Ramos (cell line): Measurements from ENCODE around the gene ALDH1A3.

Experiments
- in situ Hi-C: fragments of 300-500 bp; cut with MboI; formaldehyde crosslinking; loops from one replicate; pipeline ENCODE4 v1.14.3; 2022; ENCODE audit warnings: low sequenced_read_pairs; ENCODE audit not compliant: unreplicated experiment

Gene ALDH1A3

GRCh38 chr15:100922192-100923040, 42.8 kb downstream of the ALDH1A3 start:
- in situ Hi-C loops = loop anchor here (25.0 kb wide), 1 partner anchor 340 kb away; the partner anchor contains the start of gene CHSY1

GRCh38 chr15:100923076-100923475, 43.4 kb downstream of the ALDH1A3 start:
- in situ Hi-C loops = loop anchor here (25.0 kb wide), 1 partner anchor 339 kb away; the partner anchor contains the start of gene CHSY1

GRCh38 chr15:100923902-100924301, 44.3 kb downstream of the ALDH1A3 start:
- in situ Hi-C loops = loop anchor here (25.0 kb wide), 1 partner anchor 338 kb away; the partner anchor contains the start of gene CHSY1

- in situ Hi-C loops = loop anchor here (25.0 kb wide), 1 partner anchor 338 kb away; the partner anchor contains the start of gene CHSY1
Observed at GRCh38 chr15:100924436-100924835, 44.8 kb downstream of the ALDH1A3 start.

GRCh38 chr15:100925480-100925879, 45.8 kb downstream of the ALDH1A3 start:
- in situ Hi-C loops = no loop called here

- in situ Hi-C loops = no loop called here
Observed at GRCh38 chr15:100926258-100926657, 46.6 kb downstream of the ALDH1A3 start.

- in situ Hi-C loops = no loop called here
Observed at GRCh38 chr15:100926971-100927756, 47.5 kb downstream of the ALDH1A3 start.

- in situ Hi-C loops = no loop called here
Observed at GRCh38 chr15:100928632-100929280, 49.1 kb downstream of the ALDH1A3 start.

- in situ Hi-C loops = no loop called here
Observed at GRCh38 chr15:100929641-100930042, 50.0 kb downstream of the ALDH1A3 start.

GRCh38 chr15:100930306-100930848, 50.7 kb downstream of the ALDH1A3 start:
- in situ Hi-C loops = no loop called here

- in situ Hi-C loops = no loop called here
Observed at GRCh38 chr15:100931143-100931890, 51.7 kb downstream of the ALDH1A3 start.

- in situ Hi-C loops = no loop called here
Observed at GRCh38 chr15:100932676-100933348, 53.2 kb downstream of the ALDH1A3 start.

- in situ Hi-C loops = no loop called here
Observed at GRCh38 chr15:100934166-100934565, 54.5 kb downstream of the ALDH1A3 start.

GRCh38 chr15:100934726-100935125, 55.1 kb downstream of the ALDH1A3 start:
- in situ Hi-C loops = no loop called here

- in situ Hi-C loops = no loop called here
Observed at GRCh38 chr15:100937171-100937570, 57.5 kb downstream of the ALDH1A3 start.

GRCh38 chr15:100939791-100940190, 60.2 kb downstream of the ALDH1A3 start:
- in situ Hi-C loops = no loop called here

- in situ Hi-C loops = no loop called here
Observed at GRCh38 chr15:100940767-100941379, 61.2 kb downstream of the ALDH1A3 start.

GRCh38 chr15:100941536-100941935, 61.9 kb downstream of the ALDH1A3 start:
- in situ Hi-C loops = no loop called here
